Central memory CD8-positive, alpha-beta T cell (primary cell): ENCODE measurements around the gene SCN11A.

ENCODE experiments used
- ATAC-seq: fragments of 150-1000 bp; cut with Tn5 transposase; replicated peaks from 2 replicates; pipeline ENCODE4 v1.10.0; 2022; ENCODE audit warnings: mild to moderate bottlenecking, moderate FRiP score, moderate number of reproducible peaks; ENCODE audit not compliant: poor library complexity, severe bottlenecking; ENCODE audit errors: extremely low read depth
- DNase-seq, 2 donors: peaks; one replicate each; pipeline ENCODE4 v3.0.0; 2021; ENCODE audit warnings: low spot score in 2 of 2
- H3K27ac Mint-ChIP-seq: one replicate; pipeline ENCODE4 v1.8.0; 2022; ENCODE audit warnings: low read depth, mild to moderate bottlenecking, moderate library complexity, mixed read lengths
- H3K27me3 Mint-ChIP-seq: one replicate; pipeline ENCODE4 v1.8.0; 2022; ENCODE audit warnings: mixed read lengths
- H3K36me3 Mint-ChIP-seq: one replicate; pipeline ENCODE4 v1.8.0; 2022; ENCODE audit warnings: mild to moderate bottlenecking, moderate library complexity, mixed read lengths; ENCODE audit not compliant: insufficient read depth
- H3K4me1 Mint-ChIP-seq: one replicate; pipeline ENCODE4 v1.8.0; 2022; ENCODE audit warnings: mixed read lengths
- H3K4me3 Mint-ChIP-seq: one replicate; pipeline ENCODE4 v1.8.0; 2022; ENCODE audit warnings: mild to moderate bottlenecking, moderate library complexity, mixed read lengths
- H3K9me3 Mint-ChIP-seq: one replicate; pipeline ENCODE4 v1.8.0; 2022; ENCODE audit warnings: mixed read lengths

The SCN11A gene

GRCh38 chr3:39051649-39052561 lies at the start of gene SCN11A, which contains the start of gene WDR48:
TSS of gene SCN11A (minus strand) at chr3:39051944. CDS start at chr3:38950362, 101,582 bp downstream.
TSS of gene WDR48 (plus strand) at chr3:39052016. CDS start at chr3:39052026, 10 bp downstream.
- Mint-ChIP-seq H3K27me3 (no peaks in the 10 kb centered on the region), H3K9me3 (no peaks in the 10 kb centered on the region), H3K4me3 (peak within 1 kb of the TSS; percentile 92), H3K27ac (peak within 1 kb of the TSS; percentile 99), H3K36me3 (peaks cover 9% of the 10 kb centered on the region), H3K4me1 (peaks cover 42% of the 10 kb centered on the region)
- ATAC-seq: peak; percentile 95
- peak; percentile 84 to 90 for DNase-seq

- peaks cover 30% of the 10 kb centered on the region for H3K4me1 Mint-ChIP-seq
- H3K27ac Mint-ChIP-seq: no peak overlapping the region
- H3K36me3 Mint-ChIP-seq: peaks cover 30% of the 10 kb centered on the region
- no peak overlapping the region for H3K4me3 Mint-ChIP-seq
- no peaks in the 10 kb centered on the region for H3K9me3 Mint-ChIP-seq
- no peak for ATAC-seq
- no peak for DNase-seq
- H3K27me3 Mint-ChIP-seq: no peaks in the 10 kb centered on the region
These were observed 49.4 kb upstream of the SCN11A start for GRCh38 chr3:39101022-39101689.

- H3K27me3 Mint-ChIP-seq: no peaks in the 10 kb centered on the region
These were observed 48.7 kb upstream of the SCN11A start for GRCh38 chr3:39100500-39100886.

GRCh38 chr3:39099738-39100499 lies 48.2 kb upstream of the SCN11A start:
- DNase-seq: no peak
- Mint-ChIP-seq H3K27ac (no peak overlapping the region), H3K4me3 (no peak overlapping the region), H3K27me3 (no peaks in the 10 kb centered on the region), H3K9me3 (no peaks in the 10 kb centered on the region), H3K4me1 (peaks cover 17% of the 10 kb centered on the region), H3K36me3 (peaks cover 36% of the 10 kb centered on the region)
- ATAC-seq: no peak

More at GRCh38 chr3:39100500-39100886, 48.7 kb upstream of the SCN11A start:
- Mint-ChIP-seq H3K36me3 (peaks cover 35% of the 10 kb centered on the region), H3K9me3 (no peaks in the 10 kb centered on the region), H3K4me3 (no peak overlapping the region), H3K4me1 (peaks cover 23% of the 10 kb centered on the region), H3K27ac (no peak overlapping the region)
- ATAC-seq (no peak), DNase-seq (no peak)

GRCh38 chr3:39099242-39099641 lies 47.5 kb upstream of the SCN11A start:
- peaks cover 43% of the 10 kb centered on the region for H3K36me3 Mint-ChIP-seq
- ATAC-seq (no peak), DNase-seq (no peak)
- no peaks in the 10 kb centered on the region for H3K27me3 Mint-ChIP-seq
- no peak overlapping the region for H3K27ac Mint-ChIP-seq
- H3K4me1 Mint-ChIP-seq: peaks cover 15% of the 10 kb centered on the region
- H3K4me3 Mint-ChIP-seq: no peak overlapping the region
- no peaks in the 10 kb centered on the region for H3K9me3 Mint-ChIP-seq

GRCh38 chr3:39098473-39099000 lies 46.8 kb upstream of the SCN11A start:
- Mint-ChIP-seq H3K36me3 (peaks cover 50% of the 10 kb centered on the region), H3K4me3 (no peak overlapping the region), H3K27me3 (no peaks in the 10 kb centered on the region), H3K9me3 (no peaks in the 10 kb centered on the region), H3K4me1 (peaks cover 15% of the 10 kb centered on the region), H3K27ac (no peak overlapping the region)
- DNase-seq (no peak), ATAC-seq (no peak)

- Mint-ChIP-seq H3K4me1 (peaks cover 13% of the 10 kb centered on the region), H3K9me3 (no peaks in the 10 kb centered on the region), H3K4me3 (no peak overlapping the region), H3K36me3 (peaks cover 57% of the 10 kb centered on the region), H3K27me3 (no peaks in the 10 kb centered on the region), H3K27ac (peak overlapping the region; percentile 50)
- no peak for ATAC-seq
- no peak for DNase-seq
These were observed 46.1 kb upstream of the SCN11A start for GRCh38 chr3:39097716-39098472.

- peaks cover 62% of the 10 kb centered on the region for H3K36me3 Mint-ChIP-seq
- H3K27me3 Mint-ChIP-seq: no peaks in the 10 kb centered on the region
These were observed 45.0 kb upstream of the SCN11A start for GRCh38 chr3:39096775-39097174.

GRCh38 chr3:39095778-39096177 lies 44.0 kb upstream of the SCN11A start:
- no peak overlapping the region for H3K27ac Mint-ChIP-seq
- no peaks in the 10 kb centered on the region for H3K4me1 Mint-ChIP-seq
- no peaks in the 10 kb centered on the region for H3K9me3 Mint-ChIP-seq
- H3K36me3 Mint-ChIP-seq: peaks cover 65% of the 10 kb centered on the region
- ATAC-seq (no peak), DNase-seq (no peak)
- no peak overlapping the region for H3K4me3 Mint-ChIP-seq
- no peaks in the 10 kb centered on the region for H3K27me3 Mint-ChIP-seq

More at GRCh38 chr3:39096775-39097174, 45.0 kb upstream of the SCN11A start:
- DNase-seq (no peak), ATAC-seq (no peak)
- no peak overlapping the region for H3K4me3 Mint-ChIP-seq
- H3K27ac Mint-ChIP-seq: no peak overlapping the region
- H3K9me3 Mint-ChIP-seq: no peaks in the 10 kb centered on the region
- peaks cover 7% of the 10 kb centered on the region for H3K4me1 Mint-ChIP-seq

GRCh38 chr3:39094851-39095677 lies 43.3 kb upstream of the SCN11A start:
- Mint-ChIP-seq H3K4me3 (no peak overlapping the region), H3K9me3 (no peaks in the 10 kb centered on the region), H3K36me3 (peaks cover 71% of the 10 kb centered on the region), H3K4me1 (no peaks in the 10 kb centered on the region), H3K27me3 (no peaks in the 10 kb centered on the region), H3K27ac (no peak overlapping the region)
- DNase-seq (no peak), ATAC-seq (no peak)

GRCh38 chr3:39090922-39091321 lies 39.2 kb upstream of the SCN11A start:
- DNase-seq (no peak), ATAC-seq (peak; percentile 24)
- H3K9me3 Mint-ChIP-seq: no peaks in the 10 kb centered on the region
- no peaks in the 10 kb centered on the region for H3K4me1 Mint-ChIP-seq
- no peak overlapping the region for H3K27ac Mint-ChIP-seq
- H3K4me3 Mint-ChIP-seq: no peak overlapping the region
- peaks cover 63% of the 10 kb centered on the region for H3K36me3 Mint-ChIP-seq
- no peaks in the 10 kb centered on the region for H3K27me3 Mint-ChIP-seq
